Measurements from ENCODE around the gene KCNA2.

KCNA2 gene

GRCh38 chr1:110605901-110606656, at the start of gene KCNA2:
KCNA2 (minus strand) TSS chr1:110606358; CDS start chr1:110604782, 1,576 bp downstream.
- no peak for DNase-seq (ENCODE audit: low read depth, low spot score)

DNA sequence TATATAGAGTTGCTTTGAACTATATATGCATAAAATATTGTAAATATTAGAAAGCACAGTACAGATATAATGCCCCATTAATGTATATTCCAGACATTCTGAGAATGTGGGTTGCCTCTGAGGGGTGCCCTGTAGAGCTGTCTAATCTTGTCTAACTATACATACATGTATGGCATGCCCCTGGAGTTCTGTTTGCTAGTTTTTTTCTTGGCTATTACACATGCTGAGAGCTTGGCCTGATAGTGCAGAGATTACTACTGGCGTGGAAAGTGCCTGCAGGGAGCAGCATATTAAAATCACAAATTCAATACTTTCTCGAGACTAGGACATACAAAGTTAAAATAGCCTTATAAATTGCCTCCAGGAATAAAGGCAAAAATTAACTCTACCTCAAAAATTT, 44.5 kb upstream of the KCNA2 start:
- DNase-seq (ENCODE audit: low read depth, low spot score), result no peak

DNA sequence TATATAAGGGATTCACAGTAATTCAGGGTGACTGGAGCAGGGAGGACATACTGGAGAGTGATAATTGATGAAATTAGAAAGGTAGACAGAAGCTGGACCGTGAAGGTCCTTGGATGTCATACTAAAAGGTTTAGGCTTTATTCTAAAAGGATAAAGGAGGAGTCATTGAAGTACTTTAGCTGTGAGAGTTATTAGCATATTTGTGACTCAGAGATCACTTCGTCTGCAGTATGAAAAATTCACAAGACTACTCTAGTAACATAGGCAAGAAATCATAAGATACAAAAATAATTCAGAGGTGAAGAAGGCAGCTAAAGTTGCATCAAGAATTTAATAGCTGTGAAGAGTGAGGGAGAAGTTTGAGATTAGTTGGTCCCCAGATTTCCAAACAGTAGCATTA, 42.3 kb upstream of the KCNA2 start:
- no peak for DNase-seq (ENCODE audit: low read depth, low spot score)

- DNase-seq (ENCODE audit: low read depth, low spot score), result no peak
Observed at GRCh38 chr1:110647254-110647891, 41.2 kb upstream of the KCNA2 start.

DNA sequence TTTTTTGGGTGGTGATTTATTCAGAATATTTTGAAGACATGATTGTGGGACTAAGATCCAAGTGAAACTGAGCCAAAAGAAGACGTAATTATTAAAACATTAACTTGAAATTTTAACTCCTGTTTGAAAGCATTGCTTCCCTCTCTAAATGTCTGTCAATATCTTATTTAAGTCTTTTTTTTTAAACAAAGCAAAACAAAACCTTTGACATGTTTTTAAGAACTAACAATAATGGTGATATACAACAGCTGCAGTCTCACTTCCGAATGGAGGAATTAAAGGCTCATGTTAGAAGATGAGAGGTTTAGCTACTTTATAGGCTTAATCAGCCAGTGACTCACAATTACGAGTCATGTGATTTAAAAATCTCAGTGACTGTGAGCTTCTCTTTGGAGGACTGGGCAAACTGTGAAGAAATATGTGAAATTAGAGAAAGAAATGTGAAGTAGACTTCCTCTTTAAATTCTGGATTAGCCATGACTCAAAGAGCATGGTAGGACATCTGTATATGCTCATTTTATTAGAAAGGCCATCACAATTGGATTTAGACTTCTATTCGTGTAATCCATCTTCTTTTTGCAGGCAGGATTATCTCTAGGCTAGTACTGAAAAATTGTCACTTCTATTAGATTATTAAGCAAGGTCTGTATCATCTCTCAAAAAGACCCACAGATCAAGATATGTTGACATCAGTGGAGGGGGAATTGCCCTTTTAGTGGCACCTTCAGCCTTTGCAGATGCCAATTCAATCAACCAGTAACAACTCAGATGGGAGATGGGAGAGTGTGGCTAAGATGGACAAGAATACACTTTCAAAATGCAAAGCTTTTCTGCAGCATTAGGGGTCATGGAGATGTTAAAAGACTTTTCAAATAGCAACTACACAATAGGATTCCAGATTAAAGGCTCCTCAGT, 39.9 kb upstream of the KCNA2 start:
- no peak for DNase-seq (ENCODE audit: low read depth, low spot score)

- no peak for DNase-seq (ENCODE audit: low read depth, low spot score)
Observed at GRCh38 chr1:110645211-110645610, 39.1 kb upstream of the KCNA2 start.

DNA sequence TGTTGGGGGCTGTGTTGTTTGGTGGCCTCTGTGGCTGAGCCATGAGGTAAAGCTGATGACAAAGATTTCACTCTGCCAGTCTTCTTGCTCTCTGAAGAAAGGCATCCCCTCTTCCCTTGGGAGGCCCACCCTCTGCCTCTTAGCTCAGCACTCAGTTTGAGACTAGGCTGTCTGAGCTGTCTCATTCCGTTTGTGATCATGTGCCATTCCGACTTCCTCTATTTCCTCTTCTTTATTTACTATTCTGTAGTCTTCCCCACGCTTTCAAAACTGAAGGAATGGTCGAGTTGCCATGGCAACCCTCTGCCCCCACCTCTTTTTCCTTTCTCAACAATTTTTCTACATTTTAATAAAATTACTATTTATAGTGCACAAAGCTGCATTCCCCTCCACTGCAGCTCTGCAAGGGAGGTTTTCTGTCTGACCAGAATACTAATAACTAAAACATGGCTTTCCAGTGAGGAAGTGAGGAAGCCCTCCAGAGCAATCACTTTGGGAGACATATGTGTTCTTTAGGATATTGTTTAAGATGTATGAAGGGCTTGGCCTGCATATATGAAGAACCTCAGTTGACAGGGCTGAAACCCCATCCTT, 37.8 kb upstream of the KCNA2 start:
- DNase-seq (ENCODE audit: low read depth, low spot score), result no peak

DNA sequence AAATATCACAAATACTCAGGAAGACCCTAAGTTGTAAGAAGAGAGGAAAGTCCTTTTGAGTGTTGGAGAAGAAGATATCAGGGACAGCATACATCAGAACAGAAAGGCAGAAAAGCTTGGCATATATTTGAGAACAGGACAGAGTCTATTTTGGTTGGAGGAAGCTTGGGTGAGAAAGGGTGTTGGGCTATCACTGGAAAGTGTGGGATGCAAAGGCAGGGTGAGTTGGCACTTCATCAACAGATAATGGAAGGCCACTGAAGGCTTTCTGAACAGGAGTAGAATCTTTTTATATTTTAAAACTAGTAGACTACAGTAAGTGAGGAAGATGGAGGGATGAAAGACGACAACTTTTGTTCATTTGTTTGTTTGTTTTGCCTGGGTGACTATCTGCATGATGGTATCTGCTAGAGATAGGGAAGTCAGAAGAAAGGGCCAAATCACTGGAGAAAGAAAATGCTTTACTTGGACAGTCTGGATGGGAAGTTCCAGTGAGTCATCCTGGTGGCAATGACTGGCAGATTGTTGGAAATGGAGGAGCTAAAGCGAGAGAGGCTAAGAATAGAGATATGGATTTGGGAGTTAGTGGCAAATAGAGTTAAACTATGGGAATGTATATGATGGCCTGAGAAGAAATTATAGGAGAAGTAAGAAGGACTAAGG, 33.7 kb upstream of the KCNA2 start:
- no peak for DNase-seq (ENCODE audit: low read depth, low spot score)

DNA sequence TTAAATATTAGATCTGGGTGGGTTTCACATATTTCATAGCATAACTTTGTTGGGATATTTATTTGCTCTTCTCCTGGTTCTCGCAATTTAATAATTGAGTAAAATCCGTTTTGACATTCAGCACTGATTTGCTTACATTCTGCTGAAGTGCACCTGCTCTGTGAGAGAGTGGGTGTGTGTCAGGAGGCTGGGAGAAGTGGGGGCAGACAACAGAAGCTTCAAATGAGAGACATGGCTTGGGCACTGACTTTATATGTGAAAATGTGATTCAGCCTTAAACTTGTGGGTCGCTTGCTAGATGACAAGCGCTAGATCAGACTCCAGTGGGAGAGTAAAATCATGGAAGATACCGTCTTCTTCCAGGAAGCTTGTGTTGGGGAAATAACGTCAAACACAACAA, 32.4 kb upstream of the KCNA2 start:
- DNase-seq (ENCODE audit: low read depth, low spot score), result no peak

DNA sequence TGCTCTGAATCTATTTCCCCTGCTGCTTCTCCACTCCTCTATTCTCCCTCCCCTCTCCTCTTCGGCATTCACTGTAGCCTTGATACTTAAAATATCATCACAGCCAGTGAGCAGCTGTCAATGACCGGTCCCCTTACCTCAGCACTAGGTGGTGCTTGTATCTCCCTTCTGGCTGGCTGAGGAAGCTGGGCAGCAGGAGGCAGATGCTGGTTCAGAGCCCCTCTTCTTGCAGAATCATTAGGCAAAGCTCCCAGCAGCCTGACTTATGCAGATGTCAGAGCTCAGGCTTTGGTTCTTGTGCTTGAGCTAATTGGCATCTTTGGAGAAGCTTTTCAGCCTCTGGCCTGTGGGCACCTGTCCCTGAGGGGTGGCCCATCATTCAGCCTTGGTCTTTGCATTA, 31.9 kb upstream of the KCNA2 start:
- DNase-seq (ENCODE audit: low read depth, low spot score), result no peak

DNA sequence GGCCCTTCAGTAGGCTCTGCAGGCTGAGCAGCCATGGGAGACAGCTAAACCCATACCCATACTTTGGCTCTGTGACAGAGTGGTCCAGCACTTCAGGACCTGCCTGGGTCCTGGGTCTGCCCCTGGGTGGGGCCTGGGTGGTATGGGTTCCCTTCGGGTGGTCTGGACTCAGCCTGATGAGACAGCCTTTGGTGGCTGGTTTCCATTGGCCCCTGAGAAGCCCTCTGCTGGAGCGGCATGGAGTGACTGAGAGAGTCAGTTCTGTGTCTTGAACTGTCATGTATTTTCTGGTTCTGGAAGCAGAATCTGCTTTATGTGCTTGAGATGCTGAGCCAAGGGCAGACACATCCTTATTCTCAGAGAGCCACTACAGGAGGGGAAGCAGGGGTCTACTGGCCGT, 31.3 kb upstream of the KCNA2 start:
- no peak for DNase-seq (ENCODE audit: low read depth, low spot score)

- DNase-seq (ENCODE audit: low read depth, low spot score), result no peak
Observed at GRCh38 chr1:110636149-110636935, 30.2 kb upstream of the KCNA2 start.

- DNase-seq (ENCODE audit: low read depth, low spot score), result no peak
Observed at GRCh38 chr1:110635434-110635833, 29.3 kb upstream of the KCNA2 start.

DNA sequence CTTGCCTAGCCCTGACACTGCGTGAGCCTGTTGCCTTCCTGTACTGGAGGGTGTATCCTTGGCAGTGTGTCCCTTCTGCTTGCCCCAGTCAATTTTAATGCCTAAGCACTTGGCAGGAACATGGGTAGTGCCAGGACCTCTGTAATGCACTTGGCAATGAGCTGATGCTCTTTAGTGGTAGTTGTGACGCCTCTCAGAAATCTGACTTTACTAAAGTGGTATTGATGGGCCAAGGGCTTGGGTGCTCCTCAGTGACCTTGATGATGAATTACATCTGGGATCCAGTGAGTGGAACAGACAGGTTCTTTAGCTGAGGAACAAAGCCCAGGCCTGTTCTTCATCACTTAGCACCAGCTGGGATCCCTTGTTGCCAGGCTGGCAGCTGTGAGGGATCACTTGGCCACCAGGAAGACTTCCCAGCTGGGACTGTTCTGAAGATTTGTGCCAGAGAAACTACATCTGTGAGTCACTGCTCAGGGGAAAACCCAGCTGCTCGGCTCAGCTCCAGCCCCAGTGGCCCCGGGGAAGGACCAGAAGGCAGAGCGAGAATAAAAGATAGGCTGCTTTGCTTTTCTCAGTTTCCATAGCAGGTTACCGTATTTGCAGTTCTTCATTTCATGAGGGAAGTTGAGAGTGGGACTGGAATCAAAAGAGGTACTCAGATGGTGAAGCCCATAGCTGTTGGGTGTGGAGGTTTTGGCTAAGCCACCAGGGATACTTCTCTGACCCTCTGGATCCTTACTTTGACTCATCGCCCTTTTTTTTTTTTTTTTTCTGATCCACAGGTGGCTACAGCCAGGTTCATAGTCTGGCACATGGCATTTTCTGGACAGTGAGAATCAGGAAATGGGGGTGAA, 28.5 kb upstream of the KCNA2 start:
- DNase-seq (ENCODE audit: low read depth, low spot score), result peak; percentile 30

GRCh38 chr1:110634086-110634454, 27.9 kb upstream of the KCNA2 start:
- no peak for DNase-seq (ENCODE audit: low read depth, low spot score)

- no peak for DNase-seq (ENCODE audit: low read depth, low spot score)
Observed at GRCh38 chr1:110633646-110634030, 27.5 kb upstream of the KCNA2 start.

GRCh38 chr1:110631836-110632620, 25.9 kb upstream of the KCNA2 start:
- no peak for DNase-seq (ENCODE audit: low read depth, low spot score)

DNA sequence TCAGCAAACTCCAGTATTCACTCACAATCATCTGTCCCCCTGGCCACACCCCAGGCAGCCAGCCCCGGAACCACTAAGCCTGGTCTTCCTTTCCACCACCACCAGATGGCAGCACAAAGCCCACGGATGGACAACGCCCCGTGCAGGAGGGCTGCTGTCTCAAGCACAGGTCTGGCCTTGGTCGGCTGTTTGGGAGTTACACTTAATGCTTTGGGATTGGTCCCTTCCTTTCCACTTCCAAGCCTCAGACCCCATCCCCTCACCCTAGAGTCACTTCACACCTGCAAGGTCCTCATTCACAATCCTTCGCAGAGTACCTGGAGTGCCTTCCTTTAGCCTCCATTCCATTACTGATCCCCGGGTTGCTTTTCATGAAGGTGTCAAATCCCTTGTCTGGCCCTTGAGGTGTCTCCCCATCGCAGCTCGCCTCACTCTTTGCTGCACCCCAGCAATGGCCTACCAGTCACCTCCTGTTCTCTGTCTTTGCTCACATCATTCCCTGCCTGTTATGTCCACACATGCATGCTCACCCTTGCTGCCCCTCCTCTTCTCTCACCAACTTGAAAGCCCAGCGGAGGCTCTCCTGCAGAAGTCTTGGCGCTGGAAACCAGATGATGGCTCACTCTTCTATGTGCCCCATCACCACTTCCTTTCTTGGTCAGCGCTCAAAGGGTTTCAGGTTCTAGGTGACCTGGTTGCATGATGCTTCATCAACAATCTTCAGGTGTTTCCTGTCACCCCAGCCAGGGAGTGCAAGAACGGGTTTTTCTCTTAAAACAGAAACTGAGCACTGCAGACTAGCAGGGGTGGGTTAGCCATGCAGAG, 24.9 kb upstream of the KCNA2 start:
- DNase-seq (ENCODE audit: low read depth, low spot score), result peak; percentile 72
